Karpas-422 (cell line): ENCODE measurements around the gene FCN3. TPM values are rescaled to one million over a fixed set of nuclear protein-coding genes. Genes with fewer than 3 reads are reported as not detected.

Experiments
- DNase-seq: peaks from one replicate; pipeline ENCODE4 v3.0.0-alpha.2; 2015
- H2AFZ ChIP-seq: fragments of 200-600 bp; sonication (generic); 2 replicates; pipeline ENCODE4 v1.6.1; 2014; ENCODE audit warnings: antibody characterized with exemption, low read length, mixed read lengths
- H3K27ac ChIP-seq: fragments of 200-600 bp; sonication (generic); 2 replicates; pipeline ENCODE4 v1.5.1; 2014; ENCODE audit warnings: mild to moderate bottlenecking, low read length, moderate library complexity
- H3K27me3 ChIP-seq: fragments of 200-600 bp; sonication (generic); 2 replicates; pipeline ENCODE4 v1.6.1; 2014; ENCODE audit warnings: low read length, mixed read lengths
- H3K36me3 ChIP-seq: fragments of 200-600 bp; sonication (generic); 2 replicates; pipeline ENCODE4 v1.6.1; 2014; ENCODE audit warnings: low read length, mixed read lengths; ENCODE audit not compliant: insufficient read depth
- H3K4me1 ChIP-seq: fragments of 200-600 bp; sonication (generic); 2 replicates; pipeline ENCODE4 v1.6.1; 2014; ENCODE audit warnings: mild to moderate bottlenecking, low read length, mixed read lengths
- H3K4me2 ChIP-seq: fragments of 200-600 bp; sonication (generic); 2 replicates; pipeline ENCODE4 v1.6.1; 2014; ENCODE audit warnings: low read length, low read depth, mild to moderate bottlenecking; ENCODE audit not compliant: poor library complexity, severe bottlenecking
- H3K4me3 ChIP-seq: fragments of 200-600 bp; sonication (generic); 2 replicates; pipeline ENCODE4 v1.5.1; 2014; ENCODE audit warnings: mild to moderate bottlenecking, antibody characterized with exemption, low read length, mixed read lengths
- H3K79me2 ChIP-seq: fragments of 200-600 bp; sonication (generic); 2 replicates; pipeline ENCODE4 v1.6.1; 2014; ENCODE audit warnings: mild to moderate bottlenecking, low read length, mixed read lengths
- H3K9ac ChIP-seq: fragments of 200-600 bp; sonication (generic); 2 replicates; pipeline ENCODE4 v1.6.0; 2014; ENCODE audit warnings: low read length
- H3K9me2 ChIP-seq: fragments of 200-600 bp; sonication (generic), shearing (Covaris generic); replicated peaks from 2 replicates; pipeline ENCODE4 v1.6.0; 2014; ENCODE audit warnings: mild to moderate bottlenecking, low read length, moderate library complexity; ENCODE audit not compliant: insufficient read depth
- H3K9me3 ChIP-seq: fragments of 300-700, 200-600 bp; sonication (generic); 2 replicates; pipeline ENCODE4 v1.6.1; 2014; ENCODE audit warnings: low read length, mixed read lengths
- H4K20me1 ChIP-seq: fragments of 200-600 bp; sonication (generic); 2 replicates; pipeline ENCODE4 v1.6.1; 2014; ENCODE audit warnings: mild to moderate bottlenecking, antibody characterized with exemption, low read length, low read depth; ENCODE audit not compliant: insufficient read depth
- total RNA-seq: library from RNA; depleted of rRNA; stranded (reverse); fragments of >200 nt; shearing (Covaris generic); gene quantifications from 2 replicates; pipeline ENCODE4 v1.2.3, GENCODE V29; 2014; ENCODE audit warnings: low replicate concordance; rRNA removed

Gene FCN3
- total RNA-seq: not detected in 2 replicates

GRCh38 chr1:27374362-27375086 is at the start of gene FCN3:
Gene FCN3, minus strand, starts transcription at chr1:27374824. Its CDS starts 6 bp downstream, at chr1:27374818.
- Histone ChIP-seq H4K20me1 (no peaks in the 10 kb centered on the region), H2AFZ (no peak within 1 kb of the TSS), H3K4me3 (no peak within 1 kb of the TSS), H3K9me3 (no peaks in the 10 kb centered on the region), H3K36me3 (no peaks in the 10 kb centered on the region), H3K27me3 (no peaks in the 10 kb centered on the region), H3K79me2 (no peaks in the 10 kb centered on the region), H3K4me2 (no peak within 1 kb of the TSS), H3K4me1 (peaks cover 4% of the 10 kb centered on the region), H3K27ac (no peak within 1 kb of the TSS), H3K9ac (no peak within 1 kb of the TSS), H3K9me2 (no peaks in the 10 kb centered on the region)
- DNase-seq: no peak

GRCh38 chr1:27423709-27424108 is 49.1 kb upstream of the FCN3 start:
- no peak overlapping the region for H2AFZ ChIP-seq
- no peaks in the 10 kb centered on the region for H3K9me2 ChIP-seq
- no peaks in the 10 kb centered on the region for H3K36me3 ChIP-seq
- DNase-seq: no peak
- no peak overlapping the region for H3K4me2 ChIP-seq
- H4K20me1 ChIP-seq: no peaks in the 10 kb centered on the region
- no peak overlapping the region for H3K4me3 ChIP-seq
- no peaks in the 10 kb centered on the region for H3K9me3 ChIP-seq
- peaks cover 61% of the 10 kb centered on the region for H3K79me2 ChIP-seq
- H3K27me3 ChIP-seq: no peaks in the 10 kb centered on the region
- H3K4me1 ChIP-seq: peaks cover 29% of the 10 kb centered on the region
- H3K27ac ChIP-seq: no peak overlapping the region
- H3K9ac ChIP-seq: no peak overlapping the region

DNA sequence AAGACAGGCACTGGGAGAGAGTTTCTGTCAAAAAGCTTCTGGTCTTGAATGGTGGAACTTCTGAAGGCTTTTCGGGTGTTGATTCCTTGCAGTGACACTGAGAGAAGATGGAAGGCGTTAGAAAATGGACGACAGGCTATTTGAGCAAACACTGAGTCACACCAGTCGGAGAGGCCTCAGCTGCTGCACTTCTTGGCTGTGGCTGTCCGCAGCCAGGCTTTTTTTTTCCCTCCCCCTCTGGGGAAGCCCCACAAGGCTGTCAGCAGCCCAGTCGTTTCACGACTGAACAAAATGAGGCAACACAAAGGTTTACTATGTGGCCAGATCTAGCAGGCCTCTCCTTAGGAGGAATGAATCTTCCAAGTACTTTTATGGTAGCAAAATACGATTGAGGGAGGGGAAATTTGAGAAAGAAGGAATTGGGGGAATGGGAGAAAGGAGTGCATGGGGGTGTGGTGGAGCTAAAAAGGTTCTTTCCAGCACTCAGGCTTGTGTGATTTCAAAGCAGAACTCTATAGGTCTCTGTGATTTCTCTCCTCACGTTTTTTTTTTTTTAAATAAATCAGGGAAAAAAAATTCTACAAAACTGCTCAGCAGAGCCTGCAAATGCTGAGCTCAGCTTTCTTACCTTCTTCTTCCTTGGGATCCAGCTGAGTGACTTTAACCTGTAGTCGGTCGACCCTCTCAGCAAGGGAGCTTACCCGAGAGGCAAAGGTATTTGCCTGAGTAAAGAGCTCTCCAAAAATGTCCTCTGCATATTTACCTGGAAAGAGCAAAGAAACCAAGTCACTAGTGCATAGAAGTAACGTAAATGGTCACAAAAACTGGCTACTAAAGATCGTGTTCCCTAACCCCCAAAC is 43.9 kb upstream of the FCN3 start:
- peaks cover 12% of the 10 kb centered on the region for H3K36me3 ChIP-seq
- H3K4me2 ChIP-seq: no peak overlapping the region

DNA sequence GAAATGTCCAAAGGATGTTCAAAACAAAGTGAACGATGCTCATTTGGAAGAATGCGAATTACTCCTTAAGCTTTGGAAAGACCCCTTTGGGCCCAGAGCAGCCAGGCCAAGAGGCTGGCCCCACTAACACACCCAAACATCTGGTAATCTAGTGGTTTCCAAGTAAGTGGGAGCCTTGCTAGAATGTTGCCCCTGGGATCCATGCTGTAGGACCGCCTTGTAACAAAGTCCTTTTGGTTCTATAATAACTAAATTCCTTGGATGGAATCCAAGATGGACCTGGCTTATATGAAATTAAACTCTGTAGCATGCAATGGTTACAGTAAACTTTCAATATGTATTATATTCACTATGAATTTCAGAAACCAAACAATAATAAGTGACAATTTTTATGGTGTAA is 43.1 kb upstream of the FCN3 start:
- Histone ChIP-seq H3K27ac (no peak overlapping the region), H3K4me2 (no peak overlapping the region)
- DNase-seq: no peak

More for the DNA sequence above, 43.9 kb upstream of the FCN3 start:
- no peak overlapping the region for H2AFZ ChIP-seq
- no peaks in the 10 kb centered on the region for H3K9me3 ChIP-seq
- no peaks in the 10 kb centered on the region for H3K27me3 ChIP-seq
- peaks cover 15% of the 10 kb centered on the region for H3K4me1 ChIP-seq
- H3K4me3 ChIP-seq: no peak overlapping the region
- H3K9me2 ChIP-seq: no peaks in the 10 kb centered on the region
- no peak for DNase-seq
- no peak overlapping the region for H3K9ac ChIP-seq
- H3K79me2 ChIP-seq: peaks cover 27% of the 10 kb centered on the region
- H3K27ac ChIP-seq: 0 out of 2 replicates have a peak overlapping the region, but pooled peaks have one; percentile 4
- H4K20me1 ChIP-seq: no peaks in the 10 kb centered on the region

GRCh38 chr1:27416387-27417111 is 41.9 kb upstream of the FCN3 start:
- no peaks in the 10 kb centered on the region for H4K20me1 ChIP-seq
- no peak overlapping the region for H3K27ac ChIP-seq
- no peaks in the 10 kb centered on the region for H3K9me3 ChIP-seq
- H3K9ac ChIP-seq: no peak overlapping the region
- H3K27me3 ChIP-seq: no peaks in the 10 kb centered on the region
- H3K4me1 ChIP-seq: peaks cover 20% of the 10 kb centered on the region
- no peak overlapping the region for H3K4me2 ChIP-seq
- H3K9me2 ChIP-seq: no peaks in the 10 kb centered on the region
- no peak overlapping the region for H2AFZ ChIP-seq
- peaks cover 17% of the 10 kb centered on the region for H3K79me2 ChIP-seq
- H3K36me3 ChIP-seq: peaks cover 21% of the 10 kb centered on the region
- peak; percentile 91 for DNase-seq
- H3K4me3 ChIP-seq: no peak overlapping the region

More for the DNA sequence above, 43.1 kb upstream of the FCN3 start:
- Histone ChIP-seq H3K9me3 (no peaks in the 10 kb centered on the region), H3K4me1 (peaks cover 13% of the 10 kb centered on the region), H3K27me3 (no peaks in the 10 kb centered on the region), H2AFZ (no peak overlapping the region), H3K79me2 (peaks cover 20% of the 10 kb centered on the region), H4K20me1 (no peaks in the 10 kb centered on the region), H3K36me3 (peaks cover 17% of the 10 kb centered on the region), H3K9me2 (no peaks in the 10 kb centered on the region), H3K9ac (no peak overlapping the region), H3K4me3 (no peak overlapping the region)

DNA sequence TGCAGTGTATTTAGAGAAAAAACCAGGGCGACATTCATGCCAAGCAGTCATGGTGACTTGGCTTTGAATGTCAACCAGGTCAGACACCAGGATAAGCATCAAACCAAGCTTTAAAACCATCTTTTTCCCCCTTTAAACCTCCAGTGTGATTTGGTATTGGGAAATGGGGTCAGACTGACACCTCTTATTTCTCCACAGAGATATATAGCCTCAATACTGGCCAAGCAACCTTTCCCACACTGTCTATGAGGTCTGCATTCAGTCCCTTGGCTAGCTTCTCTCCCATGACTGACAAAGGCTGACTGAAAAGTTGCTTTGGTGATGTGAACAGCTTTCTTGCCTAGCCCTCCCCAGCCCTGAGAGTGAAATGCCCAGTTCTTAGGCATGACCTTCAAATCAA is 39.5 kb upstream of the FCN3 start:
- H3K9ac ChIP-seq: no peak overlapping the region
- no peaks in the 10 kb centered on the region for H3K9me2 ChIP-seq
- H2AFZ ChIP-seq: no peak overlapping the region
- H3K27ac ChIP-seq: no peak overlapping the region
- no peak overlapping the region for H3K4me2 ChIP-seq
- H3K4me3 ChIP-seq: no peak overlapping the region
- no peaks in the 10 kb centered on the region for H3K9me3 ChIP-seq
- no peaks in the 10 kb centered on the region for H4K20me1 ChIP-seq
- no peaks in the 10 kb centered on the region for H3K27me3 ChIP-seq
- DNase-seq: no peak
- peaks cover 30% of the 10 kb centered on the region for H3K4me1 ChIP-seq
- peaks cover 2% of the 10 kb centered on the region; the same call in 1 of the 2 replicates for H3K79me2 ChIP-seq
- peaks cover 21% of the 10 kb centered on the region for H3K36me3 ChIP-seq

GRCh38 chr1:27413004-27413403 is 38.4 kb upstream of the FCN3 start:
- H4K20me1 ChIP-seq: no peaks in the 10 kb centered on the region
- no peak overlapping the region for H3K27ac ChIP-seq
- peaks cover 27% of the 10 kb centered on the region for H3K4me1 ChIP-seq
- H3K4me2 ChIP-seq: no peak overlapping the region
- H3K9me3 ChIP-seq: no peaks in the 10 kb centered on the region
- DNase-seq: no peak
- no peaks in the 10 kb centered on the region for H3K79me2 ChIP-seq
- no peaks in the 10 kb centered on the region for H3K9me2 ChIP-seq
- no peak overlapping the region for H3K9ac ChIP-seq
- no peak overlapping the region for H3K4me3 ChIP-seq
- no peak overlapping the region for H2AFZ ChIP-seq
- peaks cover 21% of the 10 kb centered on the region for H3K36me3 ChIP-seq
- H3K27me3 ChIP-seq: no peaks in the 10 kb centered on the region

DNA sequence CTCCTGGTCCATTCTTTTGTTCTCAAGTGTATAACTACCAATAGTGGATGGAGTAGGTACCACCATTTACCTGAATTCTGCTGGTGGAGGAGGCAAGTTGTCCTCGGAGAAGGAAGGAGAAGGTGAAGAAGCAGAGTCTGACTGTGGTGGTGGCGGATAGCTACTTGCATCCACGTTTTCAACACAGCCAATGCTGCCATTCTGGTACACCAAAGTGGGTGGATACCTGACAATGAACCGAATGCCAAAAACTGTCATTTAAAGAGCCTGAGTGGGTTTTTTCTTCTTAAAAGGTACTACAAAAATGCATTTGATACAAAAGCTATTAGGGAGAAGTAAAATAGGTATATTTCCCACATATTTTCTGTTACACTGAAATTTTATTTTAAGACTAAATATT is 37.9 kb upstream of the FCN3 start:
- Histone ChIP-seq H3K36me3 (peaks cover 21% of the 10 kb centered on the region), H3K4me2 (no peak overlapping the region), H3K9ac (no peak overlapping the region), H2AFZ (no peak overlapping the region), H3K79me2 (no peaks in the 10 kb centered on the region), H4K20me1 (no peaks in the 10 kb centered on the region), H3K4me3 (no peak overlapping the region), H3K9me2 (no peaks in the 10 kb centered on the region), H3K4me1 (peaks cover 27% of the 10 kb centered on the region), H3K27me3 (no peaks in the 10 kb centered on the region), H3K9me3 (no peaks in the 10 kb centered on the region), H3K27ac (no peak overlapping the region)
- DNase-seq: no peak
